BE2C (cell line): ENCODE data around the gene JARID2.

ENCODE experiments used
- DNase-seq: peaks from one replicate; pipeline ENCODE4 v3.0.0-alpha.2; 2020
- H3K27me3 ChIP-seq: fragments of 250-450 bp; sonication (Bioruptor Pico); 2 replicates; pipeline ENCODE4 v1.5.1; 2020; ENCODE audit warnings: mild to moderate bottlenecking
- H3K36me3 ChIP-seq: fragments of 250-450 bp; sonication (Bioruptor Pico); 2 replicates; pipeline ENCODE4 v1.5.1; 2020; ENCODE audit warnings: mild to moderate bottlenecking
- H3K4me1 ChIP-seq: fragments of 250-450 bp; sonication (Bioruptor Pico); 2 replicates; pipeline ENCODE4 v1.5.1; 2020
- H3K4me3 ChIP-seq: 2 replicates; pipeline ENCODE4 v1.5.1; 2011; ENCODE audit warnings: low read depth, low read length
- H3K9me3 ChIP-seq: fragments of 250-450 bp; sonication (Bioruptor Pico); 2 replicates; pipeline ENCODE4 v1.5.1; 2020
- TF ChIP-seq, protein P1 (sequence below): IDR thresholded peaks from 2 replicates; pipeline ENCODE4 v1.5.1; 2012; ENCODE audit warnings: mild to moderate bottlenecking, low read depth, low read length

Gene JARID2

DNA sequence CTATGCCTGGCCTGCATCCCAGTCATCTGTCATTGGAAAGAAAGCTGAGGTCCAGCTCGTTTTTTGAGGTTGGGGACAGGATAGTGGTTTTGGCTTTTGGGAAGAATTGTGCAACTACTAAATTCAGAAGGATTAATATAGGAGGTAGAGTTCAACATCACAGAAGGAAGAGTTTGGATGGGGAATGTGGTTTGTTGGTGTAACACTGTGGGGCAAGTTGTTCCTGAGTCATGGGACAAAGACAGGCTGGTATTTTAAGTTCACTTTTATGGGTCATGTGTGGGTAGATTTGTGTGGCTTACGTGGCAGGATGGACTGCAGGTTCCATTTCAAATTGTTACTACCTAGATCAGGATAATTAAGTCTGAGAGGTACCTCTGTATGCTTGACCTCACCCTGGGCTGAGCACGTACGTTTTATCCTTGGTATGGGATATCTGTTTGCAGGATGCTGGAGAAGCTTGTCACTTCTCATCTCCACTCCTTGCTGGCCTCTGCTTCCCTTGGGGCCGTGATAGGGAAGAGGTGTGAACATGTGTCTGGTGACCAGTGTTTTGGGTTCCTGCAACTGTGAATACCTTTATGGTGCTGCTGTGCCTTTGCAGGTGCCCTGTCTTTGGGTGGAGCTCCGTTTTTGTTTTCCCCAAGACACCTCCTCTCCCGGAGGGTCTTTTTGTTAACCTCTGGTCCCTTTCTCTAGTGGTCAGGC, 177.6 kb downstream of the JARID2 start:
- no peak for DNase-seq
- H3K9me3 ChIP-seq, result no peaks in the 10 kb centered on the region
- H3K4me1 ChIP-seq, result peaks cover 3% of the 10 kb centered on the region; the same call in 1 of the 2 replicates
- no peaks in the 10 kb centered on the region for H3K36me3 ChIP-seq
- TF ChIP-seq, protein P1, sequence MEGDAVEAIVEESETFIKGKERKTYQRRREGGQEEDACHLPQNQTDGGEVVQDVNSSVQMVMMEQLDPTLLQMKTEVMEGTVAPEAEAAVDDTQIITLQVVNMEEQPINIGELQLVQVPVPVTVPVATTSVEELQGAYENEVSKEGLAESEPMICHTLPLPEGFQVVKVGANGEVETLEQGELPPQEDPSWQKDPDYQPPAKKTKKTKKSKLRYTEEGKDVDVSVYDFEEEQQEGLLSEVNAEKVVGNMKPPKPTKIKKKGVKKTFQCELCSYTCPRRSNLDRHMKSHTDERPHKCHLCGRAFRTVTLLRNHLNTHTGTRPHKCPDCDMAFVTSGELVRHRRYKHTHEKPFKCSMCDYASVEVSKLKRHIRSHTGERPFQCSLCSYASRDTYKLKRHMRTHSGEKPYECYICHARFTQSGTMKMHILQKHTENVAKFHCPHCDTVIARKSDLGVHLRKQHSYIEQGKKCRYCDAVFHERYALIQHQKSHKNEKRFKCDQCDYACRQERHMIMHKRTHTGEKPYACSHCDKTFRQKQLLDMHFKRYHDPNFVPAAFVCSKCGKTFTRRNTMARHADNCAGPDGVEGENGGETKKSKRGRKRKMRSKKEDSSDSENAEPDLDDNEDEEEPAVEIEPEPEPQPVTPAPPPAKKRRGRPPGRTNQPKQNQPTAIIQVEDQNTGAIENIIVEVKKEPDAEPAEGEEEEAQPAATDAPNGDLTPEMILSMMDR, result no peak
- H3K27me3 ChIP-seq, result no peaks in the 10 kb centered on the region
- no peak overlapping the region for H3K4me3 ChIP-seq

DNA sequence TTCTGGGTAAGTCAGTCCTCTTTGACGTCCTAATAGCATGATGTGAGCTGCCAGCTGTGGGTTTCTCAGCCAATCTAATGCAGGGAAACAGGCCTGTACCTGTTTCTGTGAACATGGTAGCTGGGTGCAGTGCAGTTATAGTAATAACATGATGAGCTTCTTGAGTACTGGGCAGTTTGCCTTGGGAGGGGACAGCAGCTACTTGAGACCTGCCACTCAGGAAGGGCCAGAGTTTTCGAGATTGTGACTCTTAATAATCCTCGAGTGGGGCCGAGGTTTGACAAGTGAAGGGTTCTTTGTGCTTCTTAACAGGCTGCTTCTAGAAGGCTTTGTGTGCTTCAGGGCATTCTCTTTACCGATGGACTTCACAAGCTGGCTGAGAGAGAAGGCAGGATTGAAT, 180.1 kb downstream of the JARID2 start:
- TF ChIP-seq, protein P1, result no peak
- Histone ChIP-seq H3K9me3 (no peaks in the 10 kb centered on the region), H3K4me3 (no peak overlapping the region), H3K27me3 (no peaks in the 10 kb centered on the region), H3K36me3 (no peaks in the 10 kb centered on the region), H3K4me1 (peaks cover 18% of the 10 kb centered on the region)
- DNase-seq, result no peak

DNA sequence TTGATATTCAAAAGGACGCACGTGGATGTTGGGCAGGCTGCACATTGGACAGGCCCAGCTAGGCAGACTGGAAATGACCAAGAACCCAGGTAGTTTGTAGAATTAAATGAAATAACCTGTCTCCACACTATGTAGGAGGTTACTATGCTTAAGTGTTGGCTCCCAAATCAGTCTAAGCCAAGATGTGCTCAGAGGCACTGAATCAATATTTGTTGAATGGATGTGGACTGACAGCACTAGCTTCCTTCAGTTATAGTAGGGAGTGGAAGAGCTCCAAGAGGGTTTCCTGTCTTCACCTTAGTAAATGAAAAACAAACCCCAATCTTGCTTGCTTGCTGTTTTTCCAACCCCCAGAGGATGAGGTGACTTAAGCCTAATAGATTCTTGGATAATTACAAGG, 180.5 kb downstream of the JARID2 start:
- no peak for DNase-seq
- TF ChIP-seq, protein P1, result no peak
- H3K4me1 ChIP-seq, result peaks cover 22% of the 10 kb centered on the region
- H3K36me3 ChIP-seq, result no peaks in the 10 kb centered on the region
- H3K9me3 ChIP-seq, result no peaks in the 10 kb centered on the region
- H3K27me3 ChIP-seq, result no peaks in the 10 kb centered on the region
- H3K4me3 ChIP-seq, result no peak overlapping the region

DNA sequence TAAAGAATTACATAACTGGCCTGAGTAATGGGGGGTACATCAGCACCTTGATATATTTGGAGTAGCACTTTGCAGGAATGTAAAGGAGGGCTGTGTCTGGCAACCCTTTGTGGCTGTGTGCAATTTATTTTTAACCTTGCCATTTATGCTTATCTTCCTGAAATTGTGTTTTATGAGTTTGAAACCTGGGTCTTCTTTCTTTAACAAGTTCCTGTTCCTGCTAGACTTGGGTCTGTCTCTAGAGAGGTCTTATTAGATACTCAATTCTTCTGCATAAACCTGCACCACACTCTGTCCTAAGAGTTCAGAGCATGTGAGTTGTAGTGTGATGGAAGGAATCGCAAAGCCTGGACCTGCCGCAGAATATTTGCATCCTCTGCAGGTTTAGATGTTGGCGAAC, 181.0 kb downstream of the JARID2 start:
- H3K9me3 ChIP-seq, result no peaks in the 10 kb centered on the region
- no peak overlapping the region for H3K4me3 ChIP-seq
- H3K4me1 ChIP-seq, result peaks cover 27% of the 10 kb centered on the region
- DNase-seq, result no peak
- H3K36me3 ChIP-seq, result no peaks in the 10 kb centered on the region
- no peaks in the 10 kb centered on the region for H3K27me3 ChIP-seq
- TF ChIP-seq, protein P1, result no peak

DNA sequence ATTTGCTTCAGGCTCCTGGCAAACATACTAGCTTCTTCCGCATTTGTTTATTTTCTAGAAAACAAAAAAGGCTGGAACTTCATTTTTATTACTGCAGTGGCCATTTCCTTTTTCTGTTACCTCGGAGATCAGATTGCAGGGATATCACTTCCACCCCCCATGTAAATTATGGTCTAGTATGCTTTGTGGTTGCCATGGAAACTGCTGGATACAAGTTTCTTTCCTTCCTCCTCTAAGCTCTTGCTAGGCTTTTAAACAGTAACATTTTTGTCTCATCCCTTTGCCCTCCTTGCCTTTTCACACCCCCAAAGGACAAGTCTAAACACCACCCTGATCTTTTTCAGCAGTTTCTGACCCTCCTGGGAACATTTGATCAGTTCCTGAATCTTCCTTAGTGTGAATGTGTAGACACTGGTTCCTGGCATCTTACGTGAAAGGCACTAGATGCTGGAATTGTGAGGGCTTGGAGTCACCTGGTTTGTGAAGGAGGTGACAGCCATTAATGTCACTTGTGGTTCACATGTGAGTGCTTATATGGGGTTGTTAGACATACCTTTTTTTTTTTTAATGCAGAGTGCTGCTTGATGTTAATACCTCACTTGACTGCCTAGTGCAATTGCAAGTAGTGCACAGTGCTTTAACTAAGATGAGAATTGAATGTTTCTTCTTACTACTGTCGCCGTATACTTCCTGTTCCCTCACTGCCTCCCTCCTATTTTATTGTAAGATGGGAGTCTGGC, 181.6 kb downstream of the JARID2 start:
- no peak for DNase-seq
- Histone ChIP-seq H3K4me1 (peaks cover 31% of the 10 kb centered on the region), H3K36me3 (no peaks in the 10 kb centered on the region)

More for the DNA sequence above, 181.6 kb downstream of the JARID2 start:
- no peak overlapping the region for H3K4me3 ChIP-seq
- TF ChIP-seq, protein P1, result no peak
- H3K27me3 ChIP-seq, result no peaks in the 10 kb centered on the region
- no peaks in the 10 kb centered on the region for H3K9me3 ChIP-seq
